ENCODE measurements around the gene TINAGL1. TPM values are rescaled to one million over a fixed set of nuclear protein-coding genes. Genes with fewer than 3 reads are reported as not detected.

The TINAGL1 gene
- total RNA-seq, 4 donors from 2014 or later: 152 to 368 (median 248) TPM

DNA sequence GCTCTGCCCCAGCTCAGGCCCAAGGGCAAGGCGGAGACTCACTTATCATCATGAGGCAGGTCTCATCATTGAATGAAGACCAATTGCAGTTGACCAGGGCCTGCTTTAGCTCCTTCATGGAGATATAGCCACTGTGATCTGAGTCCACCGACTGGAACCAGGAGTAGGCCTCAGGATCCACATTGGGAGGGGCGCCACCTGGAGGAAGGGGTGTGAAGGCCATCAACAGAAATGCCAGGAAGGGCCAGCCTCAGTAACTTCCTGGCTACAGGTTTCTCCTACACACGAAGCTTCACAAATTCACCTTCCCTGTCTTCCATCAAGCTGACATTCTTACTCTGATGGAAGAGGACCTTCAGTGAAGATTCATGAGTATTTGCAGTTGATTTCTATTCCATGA lies 56.8 kb downstream of the TINAGL1 start:
- 56 to 67% methylated on average over 1 to 2 of the region's 4 CpGs for WGBS, 2 donors (ENCODE audit: low coverage in 1 of 2)
- TF ChIP-seq CTCF (IDR thresholded peaks at IDR 0.05) (peak in 1 of 4 experiments; percentile 15), POLR2AphosphoS5 (IDR thresholded peaks at IDR 0.05) (no peak)
- Histone ChIP-seq H3K4me1 (peaks cover 0 to 23% (median 0%) of the 10 kb centered on the region in 3 donors), H3K27me3 (no peaks in the 10 kb centered on the region), H3K27ac (no peak overlapping the region), H3K4me3 (no peak overlapping the region), H3K9me3 (no peaks in the 10 kb centered on the region), H3K36me3 (peaks cover 0 to 79% of the 10 kb centered on the region in 2 donors)
- ATAC-seq: no peak

Other genes starting within 250 kb of the TINAGL1 start
- gene FABP3, start 203.4 kb upstream of the TINAGL1 start, total RNA-seq: 10 to 100 TPM; 25.8 to 39.4 (median 32.9) TPM
- 1 to 10 TPM; 2.5 to 8.7 (median 4.1) TPM for gene SERINC2, start 163.3 kb upstream of the TINAGL1 start, total RNA-seq
- gene HCRTR1, start 41.2 kb downstream of the TINAGL1 start, total RNA-seq: under 1 TPM in 3 of 4 donors, not detected in 1; 0.23 to 0.82 (median 0.67) TPM
- gene PEF1, start 68.4 kb downstream of the TINAGL1 start, total RNA-seq: 100 to 1,000 TPM in 1 of 4 donors, 10 to 100 TPM in 3; 71.3 to 109 (median 88.7) TPM
- gene COL16A1, start 127.5 kb downstream of the TINAGL1 start, total RNA-seq: 100 to 1,000 TPM in 3 of 4 donors, 10 to 100 TPM in 1; 67.2 to 169 (median 149) TPM
- 1 to 10 TPM; 1.7 to 6.0 (median 3.2) TPM for gene ADGRB2, start 187.8 kb downstream of the TINAGL1 start, total RNA-seq
- gene SPOCD1, start 239.5 kb downstream of the TINAGL1 start, total RNA-seq: 1 to 10 TPM in 2 of 4 donors, under 1 TPM in 1, not detected in 1; 0.27 to 1.6 (median 1.3) TPM

Measured in gastroesophageal sphincter (tissue), 4 donors.